ENCODE data around the gene PRKG2. TPM values are rescaled to one million over a fixed set of nuclear protein-coding genes. Genes with fewer than 3 reads are reported as not detected.

PRKG2 gene
- total RNA-seq, 4 donors from 2014 or later = 0.34 to 1.7 (median 1.2) TPM

DNA sequence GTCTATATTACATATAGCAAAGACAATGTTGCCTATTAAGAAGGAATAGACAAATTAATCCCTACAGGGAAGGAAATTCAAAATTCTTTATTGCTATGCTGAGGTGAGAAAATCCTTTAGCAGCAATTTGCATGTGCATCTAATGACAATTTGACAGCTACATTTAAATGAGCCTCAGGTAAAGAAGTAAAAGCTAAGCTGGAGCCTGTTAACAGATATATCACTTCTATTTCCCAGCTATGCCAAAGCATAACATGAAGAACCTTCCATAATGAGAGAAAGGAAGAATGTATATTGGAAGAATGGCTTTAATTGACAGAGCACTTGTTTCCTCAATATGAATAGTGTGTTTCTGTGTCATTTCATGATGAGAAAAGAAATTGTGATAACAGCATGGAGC, 112.9 kb downstream of the PRKG2 start:
- no peak for TF ChIP-seq POLR2A (IDR thresholded peaks at IDR 0.05)
- TF ChIP-seq, protein P1, sequence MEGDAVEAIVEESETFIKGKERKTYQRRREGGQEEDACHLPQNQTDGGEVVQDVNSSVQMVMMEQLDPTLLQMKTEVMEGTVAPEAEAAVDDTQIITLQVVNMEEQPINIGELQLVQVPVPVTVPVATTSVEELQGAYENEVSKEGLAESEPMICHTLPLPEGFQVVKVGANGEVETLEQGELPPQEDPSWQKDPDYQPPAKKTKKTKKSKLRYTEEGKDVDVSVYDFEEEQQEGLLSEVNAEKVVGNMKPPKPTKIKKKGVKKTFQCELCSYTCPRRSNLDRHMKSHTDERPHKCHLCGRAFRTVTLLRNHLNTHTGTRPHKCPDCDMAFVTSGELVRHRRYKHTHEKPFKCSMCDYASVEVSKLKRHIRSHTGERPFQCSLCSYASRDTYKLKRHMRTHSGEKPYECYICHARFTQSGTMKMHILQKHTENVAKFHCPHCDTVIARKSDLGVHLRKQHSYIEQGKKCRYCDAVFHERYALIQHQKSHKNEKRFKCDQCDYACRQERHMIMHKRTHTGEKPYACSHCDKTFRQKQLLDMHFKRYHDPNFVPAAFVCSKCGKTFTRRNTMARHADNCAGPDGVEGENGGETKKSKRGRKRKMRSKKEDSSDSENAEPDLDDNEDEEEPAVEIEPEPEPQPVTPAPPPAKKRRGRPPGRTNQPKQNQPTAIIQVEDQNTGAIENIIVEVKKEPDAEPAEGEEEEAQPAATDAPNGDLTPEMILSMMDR (IDR thresholded peaks at IDR 0.05) = no peak
- intact Hi-C loops (cut with DNase I; ENCODE audit: low total_unique reads) = no loop called here
- DNase-seq (ENCODE audit: low spot score in 2 of 2) = no peak
- H3K4me3 ChIP-seq (ENCODE audit: low read depth, poor library complexity, severe bottlenecking) = no peak overlapping the region

DNA sequence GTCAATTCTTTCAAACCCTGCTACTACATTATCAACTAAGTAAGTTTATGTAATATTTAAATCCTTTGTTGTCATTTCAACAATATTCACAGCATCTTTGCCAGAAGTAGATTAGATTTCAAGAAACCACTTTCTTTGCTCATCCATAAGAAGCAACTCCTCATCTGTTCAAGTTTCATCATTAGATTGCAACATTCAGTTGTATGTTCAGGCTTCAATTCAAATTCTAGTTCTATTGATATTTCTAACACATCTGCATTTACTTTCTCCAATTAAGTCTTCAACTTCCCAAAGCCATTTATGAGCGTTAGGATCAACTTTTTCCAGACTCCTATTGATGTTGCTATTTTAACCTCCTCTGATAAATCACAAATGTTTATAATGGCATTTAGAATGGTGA, 118.5 kb downstream of the PRKG2 start:
- DNase-seq (ENCODE audit: low spot score in 2 of 2) = no peak
- 58 to 76% methylated on average over 1 of the region's 1 CpG for WGBS, 2 donors
- intact Hi-C loops (cut with DNase I; ENCODE audit: low total_unique reads) = no loop called here
- TF ChIP-seq POLR2A (IDR thresholded peaks at IDR 0.05) = no peak
- TF ChIP-seq, protein P1 (IDR thresholded peaks at IDR 0.05) = no peak
- no peak overlapping the region for H3K4me3 ChIP-seq (ENCODE audit: low read depth, poor library complexity, severe bottlenecking)

DNA sequence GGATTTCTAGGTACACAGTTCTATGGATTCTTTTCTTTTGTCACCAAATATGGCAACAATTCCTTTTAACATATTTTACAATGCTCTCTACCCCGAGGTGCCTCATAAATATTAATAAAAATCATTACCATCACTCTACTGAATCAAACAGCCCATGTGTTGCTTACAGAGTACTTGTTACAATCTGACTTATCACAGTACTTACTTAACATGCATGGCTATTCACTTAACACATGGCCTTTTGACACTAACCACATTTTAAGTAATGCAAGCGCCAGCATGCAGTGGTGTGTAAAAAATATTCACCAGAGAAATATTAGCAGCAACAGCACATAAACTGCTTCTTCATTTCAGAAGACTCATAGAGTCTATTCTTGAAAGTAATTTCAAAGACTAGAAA, 119.6 kb downstream of the PRKG2 start:
- intact Hi-C loops (cut with DNase I; ENCODE audit: low total_unique reads) = no loop called here
- TF ChIP-seq, protein P1 (IDR thresholded peaks at IDR 0.05) = no peak
- no peak for TF ChIP-seq POLR2A (IDR thresholded peaks at IDR 0.05)
- WGBS, 2 donors = 61 to 68% methylated on average over 2 of the region's 2 CpGs
- H3K4me3 ChIP-seq (ENCODE audit: low read depth, poor library complexity, severe bottlenecking) = no peak overlapping the region
- no peak for DNase-seq (ENCODE audit: low spot score in 2 of 2)

DNA sequence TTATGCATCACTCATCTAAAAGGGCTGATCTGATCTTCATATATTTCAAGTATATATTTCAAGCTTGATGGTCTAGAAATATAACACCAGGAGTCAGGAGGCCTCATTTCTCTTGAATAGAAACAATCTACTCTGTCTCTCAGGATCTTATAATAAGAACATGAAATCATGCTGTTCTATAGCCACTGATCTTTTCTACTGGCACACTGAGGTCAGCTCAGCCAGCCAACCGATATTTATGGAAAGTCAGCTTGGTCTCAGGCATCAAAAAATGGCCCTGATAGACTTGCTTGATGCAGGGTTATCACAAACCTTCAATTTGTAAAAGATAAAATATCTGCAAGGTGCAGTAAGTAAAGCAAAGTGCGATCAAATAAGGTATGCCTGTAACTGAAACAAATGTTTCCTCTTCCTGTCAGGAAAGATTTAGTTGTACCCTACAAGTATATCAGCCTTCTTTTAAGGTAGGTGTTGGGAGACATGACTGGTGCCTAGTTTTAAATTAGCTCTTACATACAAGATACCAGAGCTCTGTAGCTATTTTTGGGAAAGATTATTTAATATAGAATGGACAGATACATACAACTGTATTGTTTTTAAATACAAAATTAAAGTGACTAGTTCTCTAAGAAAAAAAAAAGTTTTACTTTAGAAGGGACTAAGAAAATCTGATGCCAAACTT, 121.2 kb downstream of the PRKG2 start:
- intact Hi-C loops (cut with DNase I; ENCODE audit: low total_unique reads) = no loop called here
- no peak for DNase-seq (ENCODE audit: low spot score in 2 of 2)
- TF ChIP-seq, protein P1 (IDR thresholded peaks at IDR 0.05) = no peak
- TF ChIP-seq POLR2A (IDR thresholded peaks at IDR 0.05) = no peak
- H3K4me3 ChIP-seq (ENCODE audit: low read depth, poor library complexity, severe bottlenecking) = no peak overlapping the region
- WGBS, 2 donors = 83 to 95% methylated on average over 2 of the region's 2 CpGs

DNA sequence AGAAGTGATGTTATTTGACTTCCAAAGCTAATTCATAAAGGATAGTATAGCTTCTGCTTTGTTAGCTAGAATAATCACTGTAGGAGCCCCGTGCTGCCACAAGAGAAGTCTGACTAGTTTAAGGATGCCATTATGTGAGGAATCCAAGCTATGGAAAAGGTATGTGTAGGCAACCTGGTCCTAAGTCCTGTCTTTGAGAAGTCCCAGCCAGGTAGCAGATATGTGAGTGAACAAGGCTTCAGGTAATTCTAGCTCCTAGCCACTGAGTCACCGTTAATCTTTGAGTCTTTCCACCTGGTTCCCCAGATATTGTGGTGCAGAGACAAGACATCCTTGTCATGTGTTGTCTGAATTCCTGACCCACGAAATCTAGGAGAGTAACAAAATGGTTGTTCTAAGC, 129.0 kb downstream of the PRKG2 start:
- TF ChIP-seq, protein P1 (IDR thresholded peaks at IDR 0.05) = no peak
- TF ChIP-seq POLR2A (IDR thresholded peaks at IDR 0.05) = no peak
- 82 to 90% methylated on average over 3 of the region's 3 CpGs for WGBS, 2 donors
- intact Hi-C loops (cut with DNase I; ENCODE audit: low total_unique reads) = no loop called here

DNA sequence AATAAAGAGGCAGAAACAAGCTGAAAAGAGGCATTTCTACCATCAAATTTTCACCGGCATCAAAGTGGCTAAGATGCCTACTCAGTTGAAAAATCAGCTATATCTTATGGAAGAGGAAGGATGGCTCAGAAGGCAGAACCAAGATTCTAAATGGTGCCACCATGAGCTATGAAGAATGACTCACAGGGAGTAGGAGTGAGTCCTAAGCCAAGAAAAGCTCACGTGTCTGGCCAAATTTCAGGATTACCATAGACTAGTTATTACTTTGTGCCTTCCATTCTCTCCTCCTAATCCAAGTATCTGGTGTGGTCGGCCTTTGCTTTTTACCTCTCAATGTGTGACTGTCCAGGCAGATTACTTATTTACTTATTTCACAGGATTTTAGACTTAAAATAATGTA, 129.7 kb downstream of the PRKG2 start:
- no peak for DNase-seq (ENCODE audit: low spot score in 2 of 2)
- intact Hi-C loops (cut with DNase I; ENCODE audit: low total_unique reads) = no loop called here
- TF ChIP-seq, protein P1 (IDR thresholded peaks at IDR 0.05) = no peak
- no peak for TF ChIP-seq POLR2A (IDR thresholded peaks at IDR 0.05)
- 66 to 70% methylated on average over 3 of the region's 3 CpGs for WGBS, 2 donors
- no peak overlapping the region for H3K4me3 ChIP-seq (ENCODE audit: low read depth, poor library complexity, severe bottlenecking)

More for the DNA sequence above, 129.0 kb downstream of the PRKG2 start:
- DNase-seq (ENCODE audit: low spot score in 2 of 2) = no peak
- H3K4me3 ChIP-seq (ENCODE audit: low read depth, poor library complexity, severe bottlenecking) = no peak overlapping the region

All from lower leg skin (tissue), 4 donors.